Activated CD8-positive, alpha-beta memory T cell treated with anti-CD3 and anti-CD28 coated beads for 1 hour (primary cell): ENCODE results near the gene S1PR4.
"Not testable (repeated sequence)": the region's sequence is repeated elsewhere in the genome, so short reads cannot be mapped to it uniquely, and the experiment has no call there.

Source experiments
- DNase-seq, 2 donors: peaks; one replicate each; pipeline ENCODE4 v3.0.0-alpha.2; 2020; ENCODE audit warnings: low read depth in 1 of 2; ENCODE audit errors: extremely low read depth in 1 of 2

S1PR4 gene

GRCh38 chr19:3176715-3177501 is 1.7 kb upstream of the S1PR4 start:
- peak; percentile 64 to 76 for DNase-seq

- DNase-seq: no peak
These were observed 587 bp downstream of the S1PR4 start for GRCh38 chr19:3178973-3179738.

DNA sequence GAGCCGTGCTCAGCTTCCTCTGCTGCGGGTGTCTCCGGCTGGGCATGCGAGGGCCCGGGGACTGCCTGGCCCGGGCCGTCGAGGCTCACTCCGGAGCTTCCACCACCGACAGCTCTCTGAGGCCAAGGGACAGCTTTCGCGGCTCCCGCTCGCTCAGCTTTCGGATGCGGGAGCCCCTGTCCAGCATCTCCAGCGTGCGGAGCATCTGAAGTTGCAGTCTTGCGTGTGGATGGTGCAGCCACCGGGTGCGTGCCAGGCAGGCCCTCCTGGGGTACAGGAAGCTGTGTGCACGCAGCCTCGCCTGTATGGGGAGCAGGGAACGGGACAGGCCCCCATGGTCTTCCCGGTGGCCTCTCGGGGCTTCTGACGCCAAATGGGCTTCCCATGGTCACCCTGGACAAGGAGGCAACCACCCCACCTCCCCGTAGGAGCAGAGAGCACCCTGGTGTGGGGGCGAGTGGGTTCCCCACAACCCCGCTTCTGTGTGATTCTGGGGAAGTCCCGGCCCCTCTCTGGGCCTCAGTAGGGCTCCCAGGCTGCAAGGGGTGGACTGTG is 1.2 kb downstream of the S1PR4 start:
- no peak for DNase-seq

DNA sequence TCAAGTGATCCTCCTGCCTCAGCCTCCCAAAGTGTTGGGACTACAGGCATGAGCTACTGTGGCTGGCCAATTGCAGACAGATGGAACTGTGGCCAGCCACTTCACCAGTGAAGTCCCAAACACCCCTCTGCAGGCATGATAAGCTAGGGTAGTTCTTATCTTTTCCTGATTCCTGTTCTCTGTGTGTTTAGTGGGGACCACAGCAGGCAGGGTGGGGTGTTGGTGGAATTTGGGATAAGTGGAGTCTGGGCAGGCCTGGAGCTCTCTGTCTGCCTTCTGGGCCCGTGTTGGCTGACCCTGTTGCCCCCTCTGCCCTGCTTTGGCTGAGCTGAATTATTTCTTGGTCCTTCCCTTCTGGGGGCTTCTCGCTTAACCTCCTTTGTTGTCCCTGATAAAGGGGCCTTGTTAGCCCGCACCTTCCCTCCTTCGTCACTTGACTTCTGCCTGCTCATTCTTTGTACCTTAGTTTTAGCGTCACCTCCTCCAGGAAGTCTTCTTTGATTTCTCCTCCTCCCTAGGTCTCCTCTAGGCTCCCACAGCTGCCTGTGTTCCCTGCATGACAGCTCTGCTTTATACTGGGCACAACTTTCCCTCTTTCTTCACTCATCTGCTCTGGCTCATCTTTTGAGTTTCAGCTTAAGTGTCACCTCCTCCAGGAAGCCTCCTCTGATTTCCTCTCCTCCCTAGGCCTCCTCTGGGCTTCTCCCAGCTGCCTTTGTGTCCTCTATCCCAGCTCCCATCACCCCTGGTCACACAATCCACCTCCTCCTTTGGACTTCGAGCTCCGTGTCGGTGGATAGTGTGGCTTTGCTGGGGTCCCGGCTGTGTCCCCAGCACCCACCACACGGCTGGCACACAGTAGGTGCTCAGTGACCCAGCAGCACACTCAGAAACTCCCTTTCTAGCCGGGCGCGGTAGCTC is 5.4 kb downstream of the S1PR4 start:
- DNase-seq: no peak

DNA sequence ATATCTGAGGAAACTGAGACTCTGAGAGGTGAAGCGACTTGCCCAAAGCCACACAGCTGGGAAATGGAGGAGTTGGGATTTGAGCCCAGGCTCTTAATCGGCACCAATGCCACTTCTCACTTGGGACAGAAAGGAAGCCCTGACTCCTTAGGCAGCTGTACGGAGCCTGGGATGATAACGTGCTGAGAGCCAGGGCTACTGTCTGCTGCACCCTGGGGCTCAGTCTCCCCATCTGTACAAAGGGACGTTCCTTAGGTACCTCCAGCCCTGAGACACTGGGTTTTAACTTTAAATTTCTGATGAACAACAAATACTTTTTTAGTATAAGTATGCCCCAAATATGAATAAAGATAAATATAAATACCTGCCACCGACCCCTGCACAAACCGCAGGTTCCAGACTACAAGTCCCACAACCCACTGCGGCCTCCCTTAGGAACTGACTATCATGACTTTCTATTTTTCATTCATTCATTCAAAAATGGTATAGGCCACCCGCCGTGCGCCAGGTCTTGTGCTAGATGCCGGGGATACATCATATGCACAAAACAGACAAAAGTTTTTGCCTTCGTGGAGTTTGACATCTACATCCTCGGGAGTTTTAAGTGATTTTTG is 6.4 kb downstream of the S1PR4 start:
- DNase-seq: peak in 1 of 2 donors; percentile 51

GRCh38 chr19:3185461-3186159 is 7.0 kb downstream of the S1PR4 start, which contains the start of gene NCLN:
Gene NCLN, plus strand, starts transcription at chr19:3185930. Its CDS starts 101 bp downstream, at chr19:3186031.
- peak; percentile 81 to 92 for DNase-seq

- DNase-seq: no peak
These were observed 7.7 kb downstream of the S1PR4 start for GRCh38 chr19:3186160-3186688.

GRCh38 chr19:3186891-3187661 is 8.5 kb downstream of the S1PR4 start:
- no peak for DNase-seq

DNA sequence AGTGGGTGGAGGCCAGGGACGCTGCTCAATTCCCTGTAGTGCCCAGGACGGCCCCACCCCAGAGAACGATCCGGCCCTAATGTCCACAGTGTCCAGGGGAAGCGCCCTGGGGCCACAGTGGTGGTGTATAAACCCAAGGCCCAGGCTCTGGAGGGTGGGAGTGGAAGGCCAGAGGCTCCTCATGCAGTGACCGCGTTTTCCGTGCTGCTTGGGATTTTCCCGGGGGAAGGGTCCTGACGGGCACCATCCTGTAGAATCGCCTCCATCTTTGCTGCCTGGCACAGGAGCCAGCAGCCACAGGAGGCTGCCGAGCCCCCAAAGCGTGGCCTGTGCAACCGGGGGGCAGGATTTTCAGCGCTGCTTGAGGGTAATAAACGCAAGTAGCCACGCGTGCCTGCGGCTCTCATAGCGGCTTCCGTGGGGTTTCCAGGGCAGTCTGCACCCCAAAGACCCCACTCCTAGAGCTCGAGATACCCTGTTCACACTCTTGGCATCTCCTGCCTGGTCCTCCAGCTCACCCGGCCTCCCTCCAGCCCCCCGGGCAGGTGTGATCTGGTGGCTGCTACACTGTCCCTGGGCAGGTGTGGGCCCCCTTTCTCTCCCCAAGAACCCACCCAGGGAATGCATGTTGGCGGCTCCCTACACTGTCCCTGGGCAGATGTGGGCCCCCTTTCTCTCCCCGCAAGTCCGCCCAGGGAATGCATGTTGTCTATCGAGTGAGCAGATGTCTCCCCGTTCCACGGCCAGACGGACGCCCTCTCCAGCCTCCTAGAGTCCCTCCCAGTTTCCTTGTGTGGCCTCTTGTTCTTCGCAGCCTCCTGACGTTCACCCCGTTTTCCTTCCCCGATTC is 9.3 kb downstream of the S1PR4 start:
- DNase-seq: no peak

- DNase-seq: no peak
These were observed 10.3 kb downstream of the S1PR4 start for GRCh38 chr19:3188627-3189596.

DNA sequence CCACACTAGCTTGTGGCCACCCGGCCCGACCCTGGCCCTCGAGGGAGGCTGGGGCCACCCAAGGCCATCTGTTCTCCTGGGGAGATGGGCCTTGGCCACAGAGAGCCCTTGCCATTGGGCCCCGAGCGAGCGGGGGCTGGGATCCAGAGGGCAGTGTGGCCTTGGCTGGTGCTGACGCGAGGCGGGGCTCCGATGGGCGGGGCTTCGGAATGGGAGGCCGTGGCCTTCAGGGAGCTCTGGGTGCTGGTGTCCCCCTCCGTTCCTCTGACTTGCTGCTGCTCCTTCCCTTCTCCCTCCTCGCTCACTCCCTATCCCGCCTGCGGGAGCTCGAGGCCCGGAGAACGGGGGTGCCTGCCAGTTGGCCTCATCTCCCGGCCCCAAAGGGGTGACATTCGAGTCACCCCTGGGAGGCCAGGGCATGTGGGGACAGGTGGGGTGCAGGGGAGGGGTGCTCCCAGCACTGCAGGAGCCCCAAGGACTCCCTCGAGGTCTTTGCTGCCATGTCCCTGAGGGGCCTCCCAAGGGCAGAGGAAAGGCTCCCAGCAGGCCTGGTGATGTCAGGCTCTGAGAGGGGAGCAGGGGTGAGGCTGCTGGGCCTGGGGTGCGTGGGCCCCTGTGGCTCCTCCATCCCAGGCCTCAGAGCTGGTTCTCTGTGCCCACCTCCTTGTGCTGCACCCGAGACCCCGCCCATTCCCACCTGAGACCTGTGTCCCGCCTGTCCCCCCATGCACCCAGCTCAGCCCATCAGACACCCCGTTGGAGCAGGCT is 11.3 kb downstream of the S1PR4 start:
- no peak for DNase-seq

GRCh38 chr19:3190470-3190770 is 11.9 kb downstream of the S1PR4 start:
- DNase-seq: no peak

GRCh38 chr19:3190921-3191805 is 12.6 kb downstream of the S1PR4 start:
- no peak for DNase-seq

DNA sequence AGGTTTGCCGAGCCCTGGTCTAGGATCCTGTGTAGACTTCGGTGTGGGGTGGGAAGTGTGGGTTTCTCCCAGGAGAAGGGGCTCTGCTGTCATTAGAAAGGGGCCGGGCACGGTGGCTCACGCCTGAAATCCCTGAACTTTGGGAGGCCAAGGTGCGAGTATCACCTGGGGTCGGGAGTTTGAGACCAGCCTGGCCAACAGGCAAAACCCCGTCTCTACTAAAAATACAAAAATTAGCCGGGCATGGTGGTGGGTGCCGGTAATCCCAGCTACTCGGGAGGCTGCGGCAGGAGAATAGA is 13.2 kb downstream of the S1PR4 start:
- not testable (repeated sequence) for DNase-seq

- DNase-seq: no peak
These were observed 13.7 kb downstream of the S1PR4 start for GRCh38 chr19:3192228-3192635.
